H1 (cell line): ENCODE results near the gene PROM2.

Experiments used
- CTCF ChIP-seq, 3 experiments: IDR thresholded peaks; 1 replicate in 2 of 3; 2 replicates in 1 of 3; pipeline versions ENCODE4 v1.5.1 to v1.6.1; 2011; ENCODE audit warnings: low read length in 3 of 3, mild to moderate bottlenecking in 3 of 3, inconsistent platforms in 2 of 3, low read depth in 1 of 3, moderate library complexity in 1 of 3; ENCODE audit not compliant: insufficient read depth in 1 of 3; ENCODE audit errors: control extremely low read depth in 1 of 3
- EZH2 ChIP-seq: fragments of 200-600 bp; sonication (generic); IDR thresholded peaks from 2 replicates; pipeline ENCODE4 v1.7.1; 2012; ENCODE audit warnings: low read depth, mild to moderate bottlenecking, moderate library complexity, low read length, inconsistent platforms; ENCODE audit not compliant: severe bottlenecking
- HDAC2 ChIP-seq, 2 experiments: fragments of 300-600 bp in 1 of 2; sonication (generic) in 1 of 2; IDR thresholded peaks; 2 replicates each; pipeline ENCODE4 v1.6.1; 2011 to 2012; ENCODE audit warnings: low read depth in 2 of 2, low read length in 2 of 2, mild to moderate bottlenecking in 2 of 2, moderate library complexity in 2 of 2, borderline replicate concordance in 1 of 2, inconsistent platforms in 1 of 2
- MAX ChIP-seq: IDR thresholded peaks from 2 replicates; pipeline ENCODE4 v1.6.1; 2012; ENCODE audit warnings: inconsistent platforms
- POLR2A ChIP-seq, 2 experiments: IDR thresholded peaks; 1 replicate in 1 of 2; 2 replicates in 1 of 2; pipeline ENCODE4 v1.6.1; 2011; ENCODE audit warnings: low read depth in 2 of 2, low read length in 2 of 2, mild to moderate bottlenecking in 2 of 2; ENCODE audit errors: control extremely low read depth in 1 of 2
- POLR2AphosphoS5 ChIP-seq: IDR thresholded peaks from 2 replicates; pipeline ENCODE4 v1.6.1; 2011; ENCODE audit warnings: low read depth, low read length
- RBBP5 ChIP-seq: IDR thresholded peaks from 2 replicates; pipeline ENCODE4 v1.7.1; 2012; ENCODE audit warnings: low read depth, mild to moderate bottlenecking, inconsistent platforms, low read length, moderate library complexity, borderline replicate concordance
- RFX5 ChIP-seq: IDR thresholded peaks from 2 replicates; pipeline ENCODE4 v1.6.1; 2011; ENCODE audit warnings: low read depth, low read length, improper control_type of control experiment, borderline replicate concordance
- TAF1 ChIP-seq: IDR thresholded peaks from 2 replicates; pipeline ENCODE4 v1.6.1; 2011; ENCODE audit warnings: mild to moderate bottlenecking, low read depth, low read length

- TF ChIP-seq TAF1 (no peak), CTCF (IDR thresholded peaks at IDR 0.05; ENCODE audit: control extremely low read depth in 1 of 3, insufficient read depth in 1 of 3, low read depth in 1 of 3, low read length in 3 of 3) (no peak), POLR2A (IDR thresholded peaks at IDR 0.05; ENCODE audit: control extremely low read depth in 1 of 2, low read depth in 2 of 2, low read length in 2 of 2) (no peak), RFX5 (no peak), POLR2AphosphoS5 (no peak), RBBP5 (no peak), EZH2 (no peak), HDAC2 (IDR thresholded peaks at IDR 0.05; ENCODE audit: borderline replicate concordance in 1 of 2, low read depth in 2 of 2, low read length in 2 of 2) (no peak), MAX (no peak)
These were observed 16.0 kb upstream of the PROM2 start for GRCh38 chr2:95258271-95258670.
